Loucy (cell line): ENCODE measurements around the gene CHEK2.

Experiments used
- H2AFZ ChIP-seq: fragments of 200-600 bp; sonication (generic); 2 replicates; pipeline ENCODE4 v1.6.0; 2016; ENCODE audit warnings: antibody characterized with exemption, mild to moderate bottlenecking, low read length, moderate library complexity
- H3F3A ChIP-seq: fragments of 200-600 bp; 2 replicates; pipeline ENCODE4 v1.6.0; 2016; ENCODE audit warnings: antibody characterized with exemption, low read depth, mild to moderate bottlenecking
- H3K27me3 ChIP-seq: fragments of 200-600 bp; sonication (generic); 2 replicates; pipeline ENCODE4 v1.6.1; 2014; ENCODE audit warnings: low read length, mild to moderate bottlenecking; ENCODE audit not compliant: insufficient read depth, poor library complexity, severe bottlenecking
- H3K36me3 ChIP-seq: fragments of 200-600 bp; sonication (generic); 2 replicates; pipeline ENCODE4 v1.6.1; 2016; ENCODE audit warnings: low read length; ENCODE audit not compliant: insufficient read depth
- H3K4me1 ChIP-seq: fragments of 200-600 bp; sonication (generic); 2 replicates; pipeline ENCODE4 v1.5.1; 2014; ENCODE audit warnings: low read length, mild to moderate bottlenecking; ENCODE audit not compliant: insufficient read depth, poor library complexity, severe bottlenecking
- H3K4me2 ChIP-seq: fragments of 200-600 bp; sonication (generic); 2 replicates; pipeline ENCODE4 v1.6.0; 2014; ENCODE audit warnings: antibody characterized with exemption, low read length, low read depth, mild to moderate bottlenecking; ENCODE audit not compliant: poor library complexity, severe bottlenecking
- H3K4me3 ChIP-seq: fragments of 200-600 bp; sonication (generic); 2 replicates; pipeline ENCODE4 v1.5.1; 2014; ENCODE audit warnings: low read length, mild to moderate bottlenecking, mixed read lengths; ENCODE audit not compliant: poor library complexity, severe bottlenecking
- H3K79me2 ChIP-seq: fragments of 200-600 bp; sonication (generic); 2 replicates; pipeline ENCODE4 v1.6.1; 2014; ENCODE audit warnings: low read length; ENCODE audit not compliant: insufficient read depth
- H3K9ac ChIP-seq: fragments of 200-600 bp; sonication (generic); 2 replicates; pipeline ENCODE4 v1.6.0; 2014; ENCODE audit warnings: mild to moderate bottlenecking, low read depth, low read length, moderate library complexity; ENCODE audit not compliant: poor library complexity, severe bottlenecking
- H3K9me2 ChIP-seq: fragments of 200-600 bp; sonication (generic); replicated peaks from 2 replicates; pipeline ENCODE4 v1.6.1; 2016; ENCODE audit warnings: low read depth, low read length, mixed read lengths
- H3K9me3 ChIP-seq: fragments of 200-600 bp; sonication (generic); 2 replicates; pipeline ENCODE4 v1.6.1; 2014; ENCODE audit warnings: mild to moderate bottlenecking, antibody characterized with exemption, low read length, low read depth; ENCODE audit not compliant: insufficient read depth
- H4K20me1 ChIP-seq: fragments of 200-600 bp; sonication (generic); 2 replicates; pipeline ENCODE4 v1.6.0; 2014; ENCODE audit warnings: antibody characterized with exemption, low read length, mild to moderate bottlenecking; ENCODE audit not compliant: insufficient read depth, poor library complexity, severe bottlenecking
- EZH2phosphoT487 ChIP-seq: fragments of 200-600 bp; IDR thresholded peaks from 2 replicates; pipeline ENCODE4 v1.6.1; 2018; ENCODE audit warnings: antibody characterized with exemption, mild to moderate bottlenecking, moderate library complexity, borderline replicate concordance
- TF ChIP-seq, protein P1 (sequence below): fragments of 200-600 bp; sonication (generic); conservative IDR thresholded peaks from 2 replicates; pipeline ENCODE4 v1.5.1; 2014; ENCODE audit warnings: mild to moderate bottlenecking, antibody characterized with exemption, low read length

The CHEK2 gene

DNA sequence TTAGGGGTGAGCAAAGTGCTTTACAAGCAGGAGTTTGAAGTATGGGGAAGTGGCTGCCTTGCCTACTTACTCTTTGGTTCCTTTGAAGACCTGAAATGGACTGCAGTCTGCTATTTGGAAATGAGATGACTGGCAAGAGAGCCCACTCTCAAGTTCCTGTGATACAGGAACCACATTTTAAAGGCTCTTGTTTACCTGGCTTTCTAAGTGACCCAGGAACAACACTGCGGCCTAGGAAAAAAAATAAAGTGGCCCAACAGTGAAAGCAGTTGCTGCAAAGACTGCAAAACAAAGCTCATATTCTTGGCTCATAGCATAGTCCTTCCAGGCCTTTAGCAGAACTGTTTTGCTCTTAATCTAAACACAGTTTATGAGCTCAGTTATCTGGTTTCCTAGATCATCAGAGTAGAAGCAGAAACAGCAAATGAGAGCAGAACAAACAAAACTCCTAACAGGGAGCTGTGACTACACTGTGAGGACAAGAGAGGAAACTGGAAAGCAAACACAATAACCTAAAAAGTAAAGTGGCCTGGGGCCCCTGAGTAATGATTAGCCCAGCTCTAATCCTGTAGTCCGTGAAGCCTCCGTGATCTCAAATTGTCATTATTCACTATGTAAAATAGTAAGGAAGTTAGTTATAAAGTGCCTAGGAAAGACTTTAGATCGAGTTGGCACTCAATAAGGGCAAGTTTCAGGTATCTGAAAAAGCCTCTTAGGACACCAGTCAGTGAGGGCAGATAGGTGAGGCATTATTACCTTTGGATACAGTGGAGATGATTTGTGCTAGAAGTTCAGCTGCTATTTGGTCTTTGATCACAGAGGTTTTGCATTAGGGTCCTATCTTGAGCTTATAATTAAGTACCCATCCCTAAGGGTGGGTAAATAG is 42.4 kb upstream of the CHEK2 start:
- H2AFZ ChIP-seq, result no peak overlapping the region
- peaks cover 27% of the 10 kb centered on the region for H3K4me1 ChIP-seq
- TF ChIP-seq, protein P1, sequence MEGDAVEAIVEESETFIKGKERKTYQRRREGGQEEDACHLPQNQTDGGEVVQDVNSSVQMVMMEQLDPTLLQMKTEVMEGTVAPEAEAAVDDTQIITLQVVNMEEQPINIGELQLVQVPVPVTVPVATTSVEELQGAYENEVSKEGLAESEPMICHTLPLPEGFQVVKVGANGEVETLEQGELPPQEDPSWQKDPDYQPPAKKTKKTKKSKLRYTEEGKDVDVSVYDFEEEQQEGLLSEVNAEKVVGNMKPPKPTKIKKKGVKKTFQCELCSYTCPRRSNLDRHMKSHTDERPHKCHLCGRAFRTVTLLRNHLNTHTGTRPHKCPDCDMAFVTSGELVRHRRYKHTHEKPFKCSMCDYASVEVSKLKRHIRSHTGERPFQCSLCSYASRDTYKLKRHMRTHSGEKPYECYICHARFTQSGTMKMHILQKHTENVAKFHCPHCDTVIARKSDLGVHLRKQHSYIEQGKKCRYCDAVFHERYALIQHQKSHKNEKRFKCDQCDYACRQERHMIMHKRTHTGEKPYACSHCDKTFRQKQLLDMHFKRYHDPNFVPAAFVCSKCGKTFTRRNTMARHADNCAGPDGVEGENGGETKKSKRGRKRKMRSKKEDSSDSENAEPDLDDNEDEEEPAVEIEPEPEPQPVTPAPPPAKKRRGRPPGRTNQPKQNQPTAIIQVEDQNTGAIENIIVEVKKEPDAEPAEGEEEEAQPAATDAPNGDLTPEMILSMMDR, result no peak
- TF ChIP-seq EZH2phosphoT487, result no peak
- no peaks in the 10 kb centered on the region for H3F3A ChIP-seq
- peaks cover 65% of the 10 kb centered on the region for H3K79me2 ChIP-seq
- peaks cover 13% of the 10 kb centered on the region for H4K20me1 ChIP-seq
- H3K4me3 ChIP-seq, result no peak overlapping the region
- no peaks in the 10 kb centered on the region for H3K9me3 ChIP-seq
- H3K36me3 ChIP-seq, result peaks cover 72% of the 10 kb centered on the region
- peak overlapping the region; percentile 8 for H3K4me2 ChIP-seq
- H3K9me2 ChIP-seq, result no peaks in the 10 kb centered on the region
- H3K9ac ChIP-seq, result peak overlapping the region; percentile 3
- no peaks in the 10 kb centered on the region for H3K27me3 ChIP-seq

DNA sequence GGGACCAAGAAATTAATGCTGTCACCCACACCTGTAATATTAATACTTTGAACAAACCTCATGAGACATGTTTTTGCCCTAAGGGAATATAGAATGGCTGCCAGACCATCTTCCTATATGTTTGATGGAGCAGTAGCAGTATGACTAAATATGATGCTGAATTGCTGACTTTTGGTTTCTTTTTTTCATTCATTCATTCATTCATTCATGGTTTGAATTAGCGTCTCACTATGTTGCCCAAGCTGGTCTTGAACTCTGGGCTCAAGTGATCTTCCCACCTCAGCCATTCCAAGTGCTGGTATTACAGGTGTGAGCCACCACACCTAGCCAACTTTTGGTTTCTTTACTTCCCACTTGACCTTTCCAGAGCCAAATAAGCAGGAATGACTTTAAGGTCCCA is 38.7 kb upstream of the CHEK2 start:
- Histone ChIP-seq H4K20me1 (peaks cover 23% of the 10 kb centered on the region), H3K4me2 (peak overlapping the region; percentile 36), H3F3A (no peaks in the 10 kb centered on the region), H3K4me3 (peak overlapping the region; percentile 23), H3K27me3 (no peaks in the 10 kb centered on the region), H3K9me2 (no peaks in the 10 kb centered on the region), H3K9me3 (no peaks in the 10 kb centered on the region), H3K79me2 (peaks cover 85% of the 10 kb centered on the region), H3K9ac (no peak overlapping the region), H3K36me3 (peaks cover 40% of the 10 kb centered on the region; the same call in 1 of the 2 replicates), H2AFZ (no peak overlapping the region), H3K4me1 (peaks cover 46% of the 10 kb centered on the region)
- no peak for TF ChIP-seq EZH2phosphoT487
- TF ChIP-seq, protein P1, result no peak

DNA sequence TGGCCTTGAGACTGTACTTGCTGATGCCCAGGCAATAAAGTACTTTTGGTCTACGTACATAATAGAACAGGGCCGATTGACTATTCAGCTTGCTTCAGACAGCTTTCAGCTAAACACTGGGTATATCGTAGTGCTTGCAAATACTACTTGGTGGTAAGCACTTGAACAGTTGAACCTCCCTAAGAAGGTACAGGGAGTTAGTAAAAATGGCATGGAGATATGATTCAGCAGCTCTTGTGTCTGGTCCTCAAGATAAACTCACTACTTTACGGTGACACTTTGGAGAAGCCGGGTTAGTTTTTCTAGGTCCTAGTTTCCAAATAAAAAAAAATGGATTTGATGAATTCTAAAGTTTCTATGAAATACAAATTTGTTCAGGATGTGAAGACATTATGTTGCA is 38.2 kb upstream of the CHEK2 start:
- H3K9me2 ChIP-seq, result no peaks in the 10 kb centered on the region
- no peaks in the 10 kb centered on the region for H3K27me3 ChIP-seq
- no peak overlapping the region for H2AFZ ChIP-seq
- no peaks in the 10 kb centered on the region for H3K9me3 ChIP-seq
- H3K36me3 ChIP-seq, result peaks cover 35% of the 10 kb centered on the region; the same call in 1 of the 2 replicates
- H3K9ac ChIP-seq, result peak overlapping the region; percentile 19
- no peak for TF ChIP-seq EZH2phosphoT487
- TF ChIP-seq, protein P1, result no peak
- H3K4me3 ChIP-seq, result no peak overlapping the region
- peaks cover 49% of the 10 kb centered on the region for H3K4me1 ChIP-seq
- H3K4me2 ChIP-seq, result peak overlapping the region; percentile 36
- no peaks in the 10 kb centered on the region for H3F3A ChIP-seq
- H3K79me2 ChIP-seq, result peaks cover 90% of the 10 kb centered on the region
- H4K20me1 ChIP-seq, result peaks cover 23% of the 10 kb centered on the region
